NCI-H128 (cell line): Measurements from ENCODE around the gene CLDND2.
"Not testable (repeated sequence)": the region's sequence is repeated elsewhere in the genome, so short reads cannot be mapped to it uniquely, and the experiment has no call there.

ENCODE experiments used
- DNase-seq: peaks from one replicate; lab custom pipeline; 2025; ENCODE audit not compliant: unreplicated experiment; lab: John Stamatoyannopoulos, UW

The CLDND2 gene

GRCh38 chr19:51368366-51369282 lies at the start of gene CLDND2:
TSS of gene CLDND2 (minus strand) at chr19:51369003. CDS start at chr19:51368577, 426 bp downstream.
- DNase-seq: no peak

- no peak for DNase-seq
These were observed 49.0 kb upstream of the CLDND2 start for GRCh38 chr19:51417810-51418157.

- no peak for DNase-seq
These were observed 48.5 kb upstream of the CLDND2 start, which contains the start of gene SIGLEC10 for GRCh38 chr19:51417107-51417809. TSS of gene SIGLEC10 (minus strand) at chr19:51417642. CDS start at chr19:51417581, 61 bp downstream.

- not testable (repeated sequence) for DNase-seq
These were observed 47.6 kb upstream of the CLDND2 start for GRCh38 chr19:51416422-51416821.

GRCh38 chr19:51415187-51415586 lies 46.4 kb upstream of the CLDND2 start:
- no peak for DNase-seq

- no peak for DNase-seq
These were observed 42.3 kb upstream of the CLDND2 start for GRCh38 chr19:51410950-51411748.

GRCh38 chr19:51407511-51408131 lies 38.8 kb upstream of the CLDND2 start:
- no peak for DNase-seq

GRCh38 chr19:51402117-51402516 lies 33.3 kb upstream of the CLDND2 start:
- no peak for DNase-seq

GRCh38 chr19:51399936-51400335 lies 31.1 kb upstream of the CLDND2 start:
- not testable (repeated sequence) for DNase-seq

- no peak for DNase-seq
These were observed 30.4 kb upstream of the CLDND2 start for GRCh38 chr19:51399231-51399630.

- no peak for DNase-seq
These were observed 29.4 kb upstream of the CLDND2 start for GRCh38 chr19:51398096-51398704.

- not testable (repeated sequence) for DNase-seq
These were observed 28.6 kb upstream of the CLDND2 start for GRCh38 chr19:51397453-51397852.

GRCh38 chr19:51396175-51396574 lies 27.4 kb upstream of the CLDND2 start:
- no peak for DNase-seq

- no peak for DNase-seq
These were observed 25.4 kb upstream of the CLDND2 start for GRCh38 chr19:51394050-51394836.

GRCh38 chr19:51392701-51393100 lies 23.9 kb upstream of the CLDND2 start:
- no peak for DNase-seq

- DNase-seq: no peak
These were observed 22.3 kb upstream of the CLDND2 start for GRCh38 chr19:51391073-51391611.

- DNase-seq: no peak
These were observed 20.3 kb upstream of the CLDND2 start for GRCh38 chr19:51389143-51389542.

- no peak for DNase-seq
These were observed 19.2 kb upstream of the CLDND2 start, which contains the start of gene LIM2 for GRCh38 chr19:51387924-51388389. TSS of gene LIM2 (minus strand) at chr19:51387974. CDS start at chr19:51387443, 531 bp downstream.

- DNase-seq: no peak
These were observed 18.2 kb upstream of the CLDND2 start for GRCh38 chr19:51386882-51387520.
